Dermis blood vessel endothelial cell (primary cell): ENCODE measurements around the gene LRP6. TPM values are rescaled to one million over a fixed set of nuclear protein-coding genes. Genes with fewer than 3 reads are reported as not detected.
"Not testable (repeated sequence)": the region's sequence is repeated elsewhere in the genome, so short reads cannot be mapped to it uniquely, and the experiment has no call there.

Source experiments
- DNase-seq: peaks from one replicate; pipeline ENCODE4 v3.0.0; 2010
- total RNA-seq: library from RNA; depleted of rRNA; stranded (reverse); fragments of >200 nt; gene quantifications from 2 replicates; pipeline ENCODE4 v1.2.3, GENCODE V29; 2014

LRP6 gene
- 57.2 and 64.6 TPM in 2 replicates for total RNA-seq

DNA sequence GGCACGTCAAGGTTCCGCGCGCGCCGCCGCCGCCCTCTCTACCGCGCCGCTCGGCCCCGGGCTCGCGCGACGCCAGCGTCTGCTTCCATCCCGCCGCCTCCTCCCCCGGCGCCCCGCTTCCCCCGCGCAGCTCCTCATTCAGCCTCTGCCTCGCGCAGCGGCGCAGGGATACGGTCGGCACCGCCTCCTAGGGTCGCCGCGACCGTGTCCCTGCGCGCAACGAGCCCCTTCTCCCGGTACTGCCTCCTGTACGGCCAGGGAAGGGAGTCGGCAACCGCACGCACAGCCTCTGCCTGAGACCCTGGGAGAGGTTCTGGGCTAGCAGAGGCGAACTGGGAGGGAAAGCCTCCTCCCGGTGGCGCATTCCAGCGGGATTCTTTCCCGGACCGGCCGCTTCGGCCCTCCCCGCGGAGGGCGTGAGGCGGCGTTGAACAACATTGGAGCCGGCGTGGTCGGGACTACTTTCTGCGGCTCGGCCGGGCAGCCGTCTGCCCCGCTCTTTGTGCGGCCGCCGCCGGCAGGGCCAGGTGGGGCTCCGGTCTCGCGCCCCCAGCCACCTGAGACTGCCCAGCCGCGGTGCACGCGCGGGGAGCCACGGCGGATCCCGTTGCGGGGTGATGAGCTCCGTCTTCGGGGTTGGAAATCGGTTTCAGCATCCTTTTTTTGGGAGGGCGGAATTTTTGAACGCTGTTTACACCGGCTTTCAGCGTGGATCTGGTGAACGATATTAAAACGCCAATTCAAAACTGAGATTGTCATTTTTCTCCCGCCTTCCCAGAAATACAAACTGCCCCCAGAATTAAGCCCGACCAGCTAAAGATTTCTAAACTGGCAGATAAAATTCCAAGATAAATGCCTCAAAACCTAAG lies at the start of gene LRP6:
Gene LRP6, minus strand, starts transcription at position 172 of the 869 bp plus-strand sequence. CDS start 309 bp downstream, outside the sequence.
- DNase-seq, result peak; percentile 96

DNA sequence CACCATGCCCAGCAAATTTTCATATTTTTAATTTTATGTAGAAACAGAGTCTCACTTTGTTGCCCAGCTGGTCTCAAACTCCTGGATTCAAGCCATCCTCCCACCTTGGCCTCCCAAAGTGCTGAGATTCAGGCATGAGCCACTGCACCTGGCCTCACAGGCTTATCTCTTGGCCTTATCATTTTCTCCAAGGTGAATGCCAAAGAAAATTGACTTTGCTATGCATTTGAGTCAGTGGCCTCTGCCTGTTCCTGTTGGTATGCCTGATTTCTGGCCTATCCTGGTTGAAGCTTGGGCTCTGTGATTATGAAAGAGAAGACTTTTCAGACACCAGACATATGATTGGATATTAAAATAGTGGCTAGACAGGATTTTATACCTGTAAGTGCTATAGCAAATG lies 49.0 kb upstream of the LRP6 start:
- DNase-seq, result no peak

DNA sequence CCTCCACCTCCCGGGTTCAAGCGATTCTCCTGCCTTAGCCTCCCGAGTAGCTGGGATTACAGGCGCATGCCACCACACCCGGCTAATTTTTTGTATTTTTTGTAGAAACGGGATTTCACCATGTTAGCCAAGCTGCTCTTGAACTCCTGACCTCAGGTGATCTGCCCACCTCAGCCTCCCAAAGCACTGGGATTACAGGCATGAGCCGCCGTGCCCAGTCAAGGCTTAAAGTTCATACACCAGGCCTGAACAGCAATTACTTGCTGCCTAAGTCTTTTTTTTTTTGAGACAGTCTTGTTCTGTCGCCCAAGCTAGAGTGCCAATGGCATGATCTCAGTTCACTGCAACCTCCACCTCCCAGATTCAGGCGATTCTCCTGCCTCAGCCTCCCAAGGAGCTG lies 43.9 kb upstream of the LRP6 start:
- DNase-seq, result not testable (repeated sequence)

DNA sequence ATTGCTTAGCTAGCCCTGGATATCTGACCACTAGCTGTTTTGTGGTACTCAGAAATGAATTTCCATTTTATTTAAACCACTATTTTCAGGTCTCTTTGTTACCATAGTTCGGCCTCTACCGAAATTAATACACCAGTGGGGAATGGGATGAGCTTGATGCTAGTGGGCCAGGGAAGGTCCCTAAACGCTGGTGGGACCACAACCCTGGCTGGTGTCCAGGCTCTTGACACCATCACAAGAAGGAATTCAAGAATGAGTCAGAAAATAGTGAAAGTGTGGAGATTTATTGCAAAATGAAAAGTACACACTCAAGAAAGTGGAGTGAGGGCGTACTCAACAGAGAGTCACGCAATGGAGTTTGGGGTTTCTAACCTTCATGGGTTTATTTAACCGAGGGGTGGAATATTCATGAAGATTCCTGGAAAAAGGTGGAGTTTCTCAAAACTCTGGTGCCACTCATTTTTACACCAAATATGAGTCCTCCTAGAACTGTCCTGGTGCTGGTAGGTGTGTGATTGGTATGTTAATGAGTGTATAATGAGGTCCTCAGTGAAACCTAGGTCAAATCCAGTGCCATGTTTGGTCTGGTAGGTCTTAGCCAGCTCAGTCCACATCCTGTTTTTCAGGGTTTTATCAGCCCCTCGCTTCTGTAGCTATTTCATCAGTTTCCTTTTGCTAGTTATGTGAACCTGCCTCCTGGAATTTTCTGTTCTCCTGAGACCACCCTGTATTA lies 38.9 kb upstream of the LRP6 start:
- DNase-seq, result no peak

DNA sequence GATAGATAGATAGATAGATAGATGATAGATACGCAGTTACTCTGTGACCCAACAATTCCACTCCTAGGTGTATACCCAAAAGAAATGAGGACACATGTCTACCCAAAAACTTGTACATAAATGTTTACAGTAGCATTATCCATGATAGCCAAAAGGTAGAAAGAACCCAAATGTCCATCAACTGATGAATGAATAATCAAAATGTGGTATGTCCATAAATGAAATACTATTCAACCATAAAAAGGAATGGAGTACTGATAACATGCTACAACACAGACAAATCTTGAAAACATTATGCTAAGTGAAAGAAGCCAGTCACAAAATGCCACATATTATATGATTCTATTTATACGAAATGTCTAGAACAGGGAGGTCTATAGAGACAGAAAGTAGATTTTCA lies 36.1 kb upstream of the LRP6 start:
- DNase-seq, result no peak

DNA sequence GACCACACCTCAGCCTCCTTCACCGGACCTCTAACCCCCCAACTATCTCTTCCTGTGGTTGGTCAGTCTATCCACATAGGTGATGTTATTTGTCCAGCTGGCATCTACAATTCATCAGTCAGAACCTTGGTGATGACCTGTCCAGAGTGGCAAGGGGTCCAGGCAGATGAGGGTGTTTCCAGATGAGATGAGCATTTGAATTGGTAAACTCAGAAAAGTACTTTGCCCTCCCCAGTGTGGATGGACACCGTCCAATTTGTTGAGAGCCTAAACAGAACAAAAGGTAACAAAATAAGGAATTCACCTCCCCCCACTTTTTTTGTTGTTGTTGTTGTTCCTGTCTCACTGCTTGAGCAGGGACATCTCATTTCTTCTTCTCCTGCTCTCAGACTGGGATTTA lies 34.3 kb upstream of the LRP6 start:
- no peak for DNase-seq

DNA sequence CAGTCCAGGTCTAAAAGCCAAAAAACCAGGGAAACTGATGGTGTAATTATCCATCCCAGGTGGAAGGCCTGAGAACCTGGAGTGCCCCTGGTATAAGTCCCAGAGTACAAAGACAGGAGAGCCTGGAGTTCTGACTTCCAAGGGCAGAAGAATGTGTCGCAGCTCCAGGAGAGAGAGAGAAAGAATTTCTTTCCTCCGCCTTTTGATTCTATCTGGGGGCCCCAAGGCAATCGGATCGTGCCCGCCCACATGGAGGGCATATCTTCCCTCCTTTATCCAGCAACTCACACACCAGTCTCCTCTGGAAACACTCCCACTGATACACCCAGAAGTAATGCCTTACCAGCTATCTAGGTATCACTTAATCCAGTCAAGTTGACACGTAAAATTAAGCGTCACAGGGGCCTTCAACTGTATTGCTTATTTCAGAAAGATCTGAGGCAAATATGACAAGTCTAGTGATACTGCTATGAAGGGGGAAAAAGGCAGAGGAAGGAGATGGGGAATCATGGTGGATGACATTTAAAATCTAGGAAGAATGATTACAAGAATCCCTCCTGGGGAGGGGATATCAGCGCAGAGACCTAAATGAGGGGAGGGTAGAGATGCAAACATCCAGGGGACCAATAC lies 30.5 kb upstream of the LRP6 start:
- no peak for DNase-seq

DNA sequence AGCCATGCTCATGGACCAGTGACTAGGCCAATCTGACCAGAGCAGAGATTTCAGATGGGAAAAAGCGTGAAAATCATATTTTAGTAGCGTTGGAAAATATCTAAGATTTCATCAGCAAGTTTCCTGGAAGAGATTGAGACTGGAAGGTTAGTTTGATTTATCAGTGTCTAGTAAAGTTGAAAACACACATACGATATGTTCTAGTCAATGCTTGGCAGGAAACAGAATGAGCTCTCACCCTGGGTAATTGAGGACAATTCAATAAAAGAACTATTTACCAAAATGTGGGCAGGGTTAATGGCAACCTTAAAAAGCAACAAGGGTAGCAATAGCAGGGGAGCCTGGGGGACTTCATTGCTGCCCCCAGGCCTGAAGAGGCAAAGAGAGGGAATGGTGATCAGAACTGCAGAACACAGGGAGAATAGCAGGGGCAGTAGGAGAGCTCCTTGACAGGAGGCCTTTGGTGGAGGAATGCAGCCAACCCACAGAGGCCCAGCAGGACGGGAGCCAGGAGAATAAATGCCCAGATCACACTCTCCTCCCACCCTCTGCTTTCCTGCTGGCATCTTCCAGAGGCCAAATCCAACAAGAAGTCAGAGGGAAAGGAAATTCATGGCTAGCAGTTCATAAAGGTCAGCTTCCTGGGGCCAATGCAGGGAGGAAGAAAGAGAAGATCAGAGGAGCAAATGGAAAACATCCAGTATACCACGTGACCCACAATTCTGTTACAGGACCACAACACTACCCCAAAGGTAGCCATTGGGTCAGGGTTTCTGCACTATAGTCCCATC lies 27.6 kb upstream of the LRP6 start:
- DNase-seq, result peak; percentile 11

DNA sequence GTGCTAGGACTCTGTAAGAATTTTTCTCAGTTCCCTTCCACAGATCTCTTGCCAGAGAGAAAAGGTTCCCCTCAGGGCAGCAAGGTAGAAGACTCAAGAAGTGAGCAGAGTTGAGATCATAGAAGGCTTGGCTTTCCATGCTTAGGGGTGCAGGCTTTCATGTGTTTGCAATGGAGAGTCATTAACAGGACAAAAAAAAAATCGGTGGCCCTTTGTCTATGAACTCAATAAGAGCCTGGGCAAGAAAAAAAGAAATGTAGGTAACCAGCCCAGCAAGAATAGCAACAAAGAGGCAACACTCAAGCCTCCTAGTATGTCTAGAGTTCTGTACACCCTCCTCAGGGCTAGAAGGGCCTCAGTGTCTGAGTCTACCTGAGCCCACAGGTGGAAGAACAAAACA lies 23.4 kb upstream of the LRP6 start:
- DNase-seq, result no peak

DNA sequence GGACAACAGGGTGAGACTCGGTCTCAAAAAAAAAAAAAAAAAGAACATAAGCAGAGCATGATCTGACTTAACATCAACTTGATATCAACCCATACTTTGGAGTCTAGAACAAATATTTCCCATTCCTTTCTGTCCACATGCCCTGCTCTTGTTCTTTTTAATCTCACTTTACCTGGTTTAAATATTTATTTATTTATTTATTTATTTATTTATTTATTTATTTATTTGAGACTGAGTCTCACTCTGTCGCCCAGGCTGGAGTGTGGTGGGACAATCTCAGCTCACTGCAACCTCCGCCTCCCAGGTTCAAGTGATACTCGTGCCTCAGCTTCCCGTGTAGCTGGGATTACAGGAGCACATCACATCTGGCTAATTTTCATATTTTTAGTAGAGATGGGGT lies 19.6 kb upstream of the LRP6 start:
- no peak for DNase-seq

DNA sequence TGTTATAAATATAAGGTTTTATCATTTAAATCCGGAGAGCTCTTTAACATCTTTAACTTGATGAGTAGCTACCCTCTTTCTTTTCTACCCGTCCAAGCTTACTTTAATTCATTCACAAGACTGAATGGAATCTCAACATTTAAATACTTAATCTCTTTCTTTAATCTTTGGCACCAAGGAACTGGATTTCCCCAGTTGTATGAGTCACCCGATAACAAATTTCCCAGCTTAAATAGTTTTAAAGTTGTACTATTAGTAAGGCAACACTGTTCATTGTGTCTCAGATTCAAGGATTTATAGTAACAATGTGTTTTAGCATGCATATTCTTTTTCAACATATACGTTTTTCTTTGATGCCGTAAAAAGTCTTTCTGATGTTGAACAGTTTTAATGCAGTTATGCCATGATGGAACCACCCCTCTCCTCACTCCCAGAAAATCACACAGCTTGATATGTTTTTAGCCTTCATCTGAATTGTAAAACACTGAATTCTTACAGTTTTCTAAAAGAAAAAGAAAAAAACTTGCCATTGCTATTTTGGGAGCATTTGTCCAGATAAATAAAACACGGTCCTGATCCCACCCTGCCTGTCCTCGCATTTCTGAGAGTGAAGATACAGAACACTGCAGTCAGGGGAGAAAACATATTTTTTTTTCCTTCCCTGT lies 16.0 kb upstream of the LRP6 start:
- DNase-seq, result peak; percentile 28

DNA sequence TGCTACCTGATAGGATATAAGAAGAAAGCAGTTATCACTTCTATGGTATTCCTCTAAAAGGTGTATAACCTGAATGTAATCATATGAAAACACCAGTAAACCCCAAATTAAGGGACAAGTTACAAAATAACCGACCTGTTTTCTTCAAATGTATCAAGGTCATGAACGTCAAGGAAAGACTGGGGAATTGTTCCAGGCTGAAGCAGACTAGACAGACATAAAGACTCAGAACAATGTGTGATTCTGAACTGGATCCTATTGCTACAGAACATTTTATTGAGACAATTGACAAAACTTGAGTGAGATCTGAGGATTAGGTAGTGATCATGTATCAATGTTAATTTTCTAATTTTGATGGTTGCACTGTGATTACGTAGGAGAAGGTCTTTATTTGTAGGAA lies 15.4 kb upstream of the LRP6 start:
- no peak for DNase-seq

DNA sequence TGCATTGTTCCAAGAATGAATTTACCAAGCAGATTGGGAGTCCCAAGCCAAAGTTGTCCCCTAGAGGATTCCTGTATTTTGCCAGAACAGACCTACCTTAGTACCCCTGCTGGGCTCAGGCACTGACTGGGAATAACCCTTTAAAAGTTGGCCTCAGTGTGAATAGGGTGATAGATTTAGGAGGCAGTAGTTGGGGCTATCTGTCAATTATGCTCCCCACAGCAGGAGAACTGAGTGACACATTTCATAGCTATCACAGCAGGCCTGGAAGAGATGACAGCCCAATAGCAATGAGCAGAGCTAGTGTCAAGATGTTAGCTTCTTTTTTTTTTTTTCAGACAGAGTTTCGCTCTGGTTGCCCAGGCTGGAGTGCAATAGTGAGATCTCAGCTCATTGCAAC lies 14.3 kb upstream of the LRP6 start:
- DNase-seq, result no peak

DNA sequence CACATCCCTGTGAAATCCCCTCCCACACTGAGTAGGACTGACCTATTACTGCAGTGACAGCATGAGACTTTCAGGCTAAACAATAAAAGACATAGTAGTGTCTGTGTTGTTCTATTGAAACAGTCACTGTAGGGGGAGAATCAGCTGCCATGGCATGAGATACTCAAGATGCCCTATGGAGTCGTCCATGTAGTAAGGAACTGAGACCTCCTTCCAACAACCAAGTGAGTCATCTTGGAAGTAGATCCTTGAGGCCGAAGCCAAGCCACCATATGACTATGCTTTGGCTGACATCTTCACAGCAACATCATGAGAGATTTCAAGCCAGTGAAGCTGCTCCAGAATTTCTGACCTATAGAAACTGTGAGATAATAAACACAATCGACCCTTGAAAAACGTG lies 12.1 kb upstream of the LRP6 start:
- DNase-seq, result no peak

DNA sequence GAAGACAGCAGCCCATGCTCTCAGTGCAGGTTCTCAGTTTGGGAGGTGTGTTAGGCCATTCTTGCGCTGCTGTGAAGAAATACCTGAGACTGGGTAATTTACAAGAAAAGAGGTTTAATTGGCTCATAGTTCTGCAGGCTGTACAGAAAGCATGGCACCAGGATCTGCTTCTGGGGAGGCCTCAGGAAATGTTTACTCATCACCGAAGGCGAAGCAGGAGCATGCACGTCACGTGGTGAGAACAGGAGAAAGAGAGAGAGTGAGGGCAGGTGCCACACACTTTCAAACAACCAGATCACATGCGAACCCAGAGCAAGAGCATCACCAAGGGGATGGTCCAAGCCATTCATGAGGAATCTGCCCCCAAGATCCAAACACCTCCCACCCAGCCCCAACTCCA lies 9.0 kb upstream of the LRP6 start:
- DNase-seq, result no peak

DNA sequence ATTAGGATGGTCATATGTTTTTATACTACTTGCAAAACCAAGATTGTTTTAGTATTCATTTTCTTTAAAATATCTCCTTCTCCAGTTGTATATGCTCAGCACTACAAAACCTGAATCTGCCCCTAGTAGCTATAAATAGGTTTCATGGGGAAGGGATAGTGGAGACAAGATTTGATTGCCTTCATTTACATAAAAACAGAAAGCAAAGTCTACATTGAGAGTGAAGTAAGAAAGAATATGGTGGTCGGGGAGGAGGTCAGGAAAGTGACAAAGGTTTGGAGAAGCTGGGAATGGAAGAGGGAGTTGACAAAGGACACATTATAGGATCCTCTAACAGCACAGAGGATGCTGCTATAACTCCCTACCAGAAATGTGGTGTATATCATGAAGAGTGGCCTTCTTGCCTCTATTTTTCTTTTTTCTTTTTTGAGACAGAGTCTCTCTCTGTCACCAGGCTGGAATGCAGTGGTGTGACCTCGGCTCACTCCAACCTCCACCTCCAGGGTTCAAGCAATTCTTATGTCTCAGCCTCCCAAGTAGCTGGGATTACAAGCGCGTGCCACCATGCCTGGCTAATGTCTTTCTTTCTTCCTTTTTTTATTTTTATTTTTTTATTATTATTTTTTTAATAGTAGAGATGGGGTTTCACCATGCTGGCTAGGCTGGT lies 6.6 kb upstream of the LRP6 start:
- DNase-seq, result no peak

DNA sequence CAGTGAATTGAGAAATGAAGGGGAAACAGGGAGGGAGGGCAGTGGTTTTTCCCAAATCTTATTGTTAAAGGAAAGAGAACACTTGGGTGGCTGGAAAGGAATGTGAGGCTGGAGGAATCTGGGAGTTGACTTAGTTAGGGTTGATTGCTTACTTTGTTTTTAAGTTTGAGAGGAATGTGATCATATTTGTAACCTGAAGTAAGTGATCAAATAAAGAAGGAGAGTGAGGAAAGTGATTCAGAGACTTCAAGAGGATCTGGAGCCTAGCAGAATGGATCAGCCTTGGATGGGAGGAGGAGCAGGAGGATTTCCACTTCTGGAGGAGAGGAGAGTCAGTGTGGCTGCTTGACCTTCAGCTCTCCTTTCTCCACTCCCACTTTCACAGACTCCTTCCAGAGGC lies 6.0 kb upstream of the LRP6 start:
- DNase-seq, result no peak

DNA sequence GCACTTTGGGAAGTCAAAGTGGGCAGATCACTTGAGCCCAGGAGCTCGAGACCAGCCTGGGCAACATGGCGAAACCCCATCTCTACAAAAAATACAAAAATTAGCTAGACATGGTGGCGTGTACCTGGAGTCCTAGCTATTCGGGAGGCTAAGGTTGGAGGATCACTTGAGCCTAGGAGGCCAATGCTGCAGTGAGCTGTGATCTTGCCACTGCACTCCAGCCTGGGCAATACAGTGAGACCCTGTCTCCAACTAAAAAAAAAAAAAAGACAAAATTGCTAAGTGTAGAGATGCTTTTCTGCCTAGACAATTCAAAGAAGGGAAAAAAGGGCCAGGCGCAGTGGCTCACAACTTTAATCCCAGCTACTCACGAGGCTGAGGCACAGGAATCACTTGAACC lies 3.4 kb upstream of the LRP6 start:
- no peak for DNase-seq

DNA sequence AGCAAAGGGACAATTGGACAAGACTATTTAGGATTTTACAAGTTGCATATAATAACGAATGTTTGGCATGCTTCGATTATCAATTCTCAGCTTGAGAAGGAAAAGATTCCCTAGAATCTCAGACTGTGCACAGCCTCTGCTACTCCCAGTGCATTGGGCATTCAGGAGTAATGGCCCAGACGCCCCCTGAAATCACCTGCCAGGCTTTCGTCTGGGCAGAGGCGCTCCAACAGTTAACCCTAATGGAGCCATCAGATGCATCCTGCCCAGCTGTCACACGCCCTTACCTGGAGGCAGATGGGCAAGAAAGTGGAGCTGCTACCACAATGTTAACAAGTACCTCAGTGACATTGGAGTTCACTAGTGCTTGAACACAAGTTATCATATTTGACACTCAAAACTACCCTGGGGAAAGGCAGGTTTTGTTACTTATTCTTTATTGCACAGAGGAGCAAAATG lies 927 bp upstream of the LRP6 start:
- DNase-seq, result peak; percentile 6

DNA sequence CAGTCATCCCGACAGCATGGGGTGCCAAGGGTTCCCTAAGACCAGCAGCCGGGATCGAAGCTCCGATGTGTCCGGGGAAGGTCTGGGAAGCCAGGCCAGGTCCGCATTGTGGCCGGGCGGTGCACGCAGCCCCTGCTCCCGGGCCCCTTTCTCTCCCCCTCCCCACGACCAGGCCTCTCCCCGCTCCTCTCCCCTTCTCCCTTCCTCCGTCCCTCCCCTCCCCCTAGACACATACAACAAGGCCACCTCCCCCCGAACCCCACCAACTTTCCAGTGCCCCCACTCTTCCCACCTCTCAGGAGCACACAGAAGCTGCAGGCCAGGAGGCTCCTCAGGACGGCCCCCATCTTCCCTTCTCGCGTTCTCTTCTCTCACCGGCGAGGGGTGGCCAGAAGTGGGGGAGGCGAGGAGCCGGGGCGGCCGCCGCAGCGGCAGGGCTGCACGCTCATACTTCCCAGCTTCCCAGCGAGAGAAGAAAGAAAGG lies 413 bp downstream of the LRP6 start:
- DNase-seq, result no peak
